ENCODE results near the gene DHX40.
"Not testable (repeated sequence)": the region's sequence is repeated elsewhere in the genome, so short reads cannot be mapped to it uniquely, and the experiment has no call there.

Gene DHX40

DNA sequence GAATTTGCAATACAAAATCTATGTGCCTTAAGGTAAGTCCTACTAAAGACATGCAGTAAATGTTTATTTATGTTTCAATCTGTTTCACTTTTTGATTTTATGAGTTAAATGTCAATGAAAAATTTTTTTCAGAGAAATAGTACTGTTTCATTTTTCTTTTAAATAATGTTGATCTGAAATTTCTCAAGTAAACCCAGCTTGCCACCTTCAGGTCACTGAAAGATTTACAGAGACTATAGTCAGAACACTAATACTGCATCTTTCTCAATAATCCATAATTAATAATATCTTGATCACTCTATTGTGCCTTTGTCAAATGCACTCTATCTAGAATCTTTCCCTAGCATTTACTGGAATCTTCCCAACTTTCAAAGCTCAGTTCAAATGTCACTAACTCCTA is 6.5 kb upstream of the DHX40 start:
- DNase-seq = no peak

DNA sequence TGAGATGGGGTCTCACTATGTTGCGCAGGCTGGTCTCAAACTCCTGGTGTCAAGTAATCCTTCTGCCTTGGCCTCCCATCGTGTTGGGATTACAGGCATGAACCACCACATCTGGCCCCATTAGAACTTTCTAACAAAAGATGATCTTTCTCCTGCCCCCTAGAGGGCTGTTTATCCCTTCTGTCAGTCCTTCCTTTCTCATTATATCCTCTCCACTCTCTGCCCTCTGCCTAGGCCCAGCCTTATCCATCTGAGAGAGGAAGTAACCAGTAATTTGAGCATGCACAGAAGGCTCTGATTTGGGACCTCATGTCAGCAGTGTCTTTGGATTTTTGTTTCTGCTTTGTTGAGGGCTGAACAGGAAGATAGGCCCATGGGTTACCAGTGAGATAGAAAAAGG is 4.4 kb upstream of the DHX40 start:
- no peak for DNase-seq

DNA sequence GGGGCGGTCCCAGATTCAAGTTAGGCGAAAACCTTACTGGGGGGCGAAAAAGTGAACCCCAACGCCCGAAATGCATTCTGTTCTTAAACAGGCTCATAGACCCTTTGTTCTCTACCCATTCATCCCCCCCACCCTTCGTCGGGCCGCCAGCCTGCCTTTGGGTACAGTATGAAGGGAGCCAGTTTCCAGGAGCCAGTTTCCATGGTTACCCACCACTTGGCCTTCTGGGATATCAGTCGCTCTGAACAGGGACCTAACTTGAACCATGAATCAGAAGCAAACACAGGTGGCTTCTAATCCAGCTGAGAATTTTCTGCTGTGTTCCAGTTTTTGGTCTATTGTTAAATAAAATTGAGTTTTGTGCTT is 532 bp downstream of the DHX40 start:
- DNase-seq = peak; percentile 73

DNA sequence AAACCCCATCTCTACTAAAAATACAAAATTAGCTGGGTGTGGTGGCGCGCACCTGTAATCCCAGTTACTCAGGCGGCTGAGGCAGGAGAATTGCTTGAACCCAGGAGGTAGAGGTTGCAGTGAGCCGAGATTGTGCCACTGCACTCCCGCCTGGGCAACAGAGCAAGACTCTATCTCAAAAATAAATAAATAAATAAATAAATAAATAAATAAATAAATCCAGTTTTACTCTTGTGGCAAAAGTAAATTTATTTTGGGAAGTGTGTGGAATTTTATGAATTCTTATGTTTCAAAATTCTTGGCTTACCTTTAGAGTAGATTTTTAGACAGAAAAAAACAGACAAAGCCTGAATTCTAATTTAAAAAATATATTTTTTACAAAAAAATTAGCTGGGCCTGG is 3.7 kb downstream of the DHX40 start:
- not testable (repeated sequence) for DNase-seq

- no peak for DNase-seq
Measured at GRCh38 chr17:59572301-59572924, 7.0 kb downstream of the DHX40 start.

- not testable (repeated sequence) for DNase-seq
Measured at GRCh38 chr17:59584168-59584567, 18.8 kb downstream of the DHX40 start.

- DNase-seq = no peak
Measured at GRCh38 chr17:59600169-59600568, 34.8 kb downstream of the DHX40 start.

- no peak for DNase-seq
Measured at GRCh38 chr17:59601130-59601529, 35.7 kb downstream of the DHX40 start.

- DNase-seq = no peak
Measured at GRCh38 chr17:59607061-59607460, 41.7 kb downstream of the DHX40 start.

GRCh38 chr17:59607817-59608403 is 42.5 kb downstream of the DHX40 start:
- DNase-seq = no peak

- DNase-seq = no peak
Measured at GRCh38 chr17:59611503-59611902, 46.1 kb downstream of the DHX40 start.

DNA sequence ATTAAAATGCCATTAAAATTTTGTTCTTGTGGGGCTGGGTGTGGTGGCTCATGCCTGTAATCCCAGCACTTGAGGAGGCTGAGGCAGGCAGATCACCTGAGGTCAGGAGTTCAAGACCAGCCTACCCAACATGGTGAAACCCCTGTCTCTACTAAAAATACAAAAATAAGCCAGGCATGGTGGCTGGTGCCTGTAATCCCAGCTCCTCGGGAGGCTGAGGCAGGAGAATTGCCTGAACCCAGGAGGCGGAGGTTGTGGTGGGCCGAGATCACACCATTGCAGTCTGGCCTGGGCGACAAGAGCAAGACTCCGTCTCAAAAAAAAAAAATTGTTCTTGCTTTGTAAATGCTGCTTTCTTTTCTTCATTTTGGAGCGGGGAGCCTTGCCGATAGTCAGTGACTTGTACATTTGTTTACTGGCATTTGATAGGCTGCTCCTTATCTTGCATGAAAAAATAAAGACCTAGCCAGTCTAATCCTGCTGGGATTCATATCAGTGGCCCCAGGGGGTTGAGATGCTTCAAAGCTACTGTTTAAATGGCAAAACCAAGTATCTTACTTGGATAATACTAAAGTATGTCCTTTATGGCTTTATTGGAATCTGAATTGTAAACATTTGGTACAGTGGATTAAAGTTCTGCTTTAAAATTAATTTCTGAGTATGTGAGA is 51.0 kb downstream of the DHX40 start:
- DNase-seq = no peak

- DNase-seq = no peak
Measured at GRCh38 chr17:59617156-59617732, 51.8 kb downstream of the DHX40 start.

GRCh38 chr17:59619035-59619297 is 53.6 kb downstream of the DHX40 start:
- no peak for DNase-seq

DNA sequence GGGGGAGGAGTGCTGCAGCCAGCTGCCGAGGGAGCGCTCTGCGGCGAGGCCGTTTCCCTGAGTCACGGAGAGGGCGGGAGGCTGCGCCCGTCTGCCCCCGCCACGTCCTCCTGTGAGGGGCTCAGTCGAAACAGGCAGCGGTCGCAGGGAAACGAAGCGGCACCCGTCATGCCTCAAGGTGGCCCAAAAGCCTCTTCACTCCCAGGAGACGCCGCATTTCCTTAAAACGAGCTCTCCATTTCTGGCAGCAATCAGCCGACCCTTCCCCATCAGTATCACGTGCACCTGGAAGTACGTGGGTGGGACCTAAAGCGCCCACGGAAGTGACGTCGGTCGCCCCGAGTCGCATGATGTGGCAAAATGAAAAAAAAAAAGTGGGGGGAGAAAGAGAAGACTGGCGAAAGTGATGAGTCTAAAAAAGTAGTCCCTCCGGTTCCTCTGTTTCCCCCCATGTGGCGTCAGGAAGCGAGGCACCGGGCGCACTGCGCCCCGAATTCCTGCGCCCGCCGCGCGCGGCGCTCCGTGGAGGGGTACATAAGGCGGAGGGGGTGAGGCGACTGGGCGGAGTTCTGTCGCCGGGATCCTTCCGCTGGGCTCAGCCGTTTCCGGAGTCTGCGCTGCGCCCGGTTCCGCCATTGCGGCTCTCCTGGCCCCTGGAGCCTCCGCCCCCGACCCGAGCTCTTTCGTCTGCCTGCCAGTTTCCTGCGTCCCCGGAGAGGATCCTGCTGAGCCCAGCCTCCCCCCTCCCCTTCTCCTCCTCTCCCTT is 54.1 kb downstream of the DHX40 start, which contains the start of gene CLTC:
Gene CLTC, plus strand, starts transcription at position 598 of the 766 bp plus-strand sequence. CDS start 237 bp downstream, outside the sequence.
- DNase-seq = peak; percentile 90

DNA sequence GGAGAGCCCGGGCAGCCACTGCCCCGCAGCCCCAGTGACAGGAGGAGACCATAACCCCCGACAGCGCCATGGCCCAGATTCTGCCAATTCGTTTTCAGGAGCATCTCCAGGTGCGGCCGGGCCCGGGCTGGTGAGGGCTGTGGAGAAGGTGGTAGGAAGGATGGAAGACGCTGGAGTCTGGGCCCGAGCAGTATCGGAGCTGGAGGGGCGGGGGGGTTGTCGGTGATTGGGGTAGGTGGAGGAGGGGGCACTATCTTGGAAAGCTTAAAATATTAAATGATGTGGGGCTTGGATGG is 54.6 kb downstream of the DHX40 start:
- DNase-seq = no peak

GRCh38 chr17:59620518-59621259 is 55.3 kb downstream of the DHX40 start:
- no peak for DNase-seq

DNA sequence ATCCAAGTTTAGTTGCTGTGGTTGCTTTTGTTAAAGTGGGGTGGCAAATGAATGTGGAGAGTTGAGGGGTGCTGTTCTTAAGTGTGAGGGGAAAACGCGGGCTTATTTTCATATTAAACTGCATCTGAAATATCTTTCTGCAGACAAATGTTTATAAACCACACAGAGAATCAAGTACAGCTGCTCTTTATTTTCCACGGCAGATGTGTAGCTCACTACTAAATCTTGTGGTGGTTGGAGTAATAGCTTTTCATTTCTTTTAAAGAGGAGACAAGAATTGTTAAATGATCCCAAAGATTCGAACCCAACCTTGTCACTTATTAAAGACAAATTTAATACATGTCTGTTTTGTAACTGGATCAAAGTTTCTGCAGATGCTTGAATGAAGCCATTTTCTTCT is 56.4 kb downstream of the DHX40 start:
- DNase-seq = no peak

GRCh38 chr17:59623151-59623550 is 57.7 kb downstream of the DHX40 start:
- no peak for DNase-seq

DNA sequence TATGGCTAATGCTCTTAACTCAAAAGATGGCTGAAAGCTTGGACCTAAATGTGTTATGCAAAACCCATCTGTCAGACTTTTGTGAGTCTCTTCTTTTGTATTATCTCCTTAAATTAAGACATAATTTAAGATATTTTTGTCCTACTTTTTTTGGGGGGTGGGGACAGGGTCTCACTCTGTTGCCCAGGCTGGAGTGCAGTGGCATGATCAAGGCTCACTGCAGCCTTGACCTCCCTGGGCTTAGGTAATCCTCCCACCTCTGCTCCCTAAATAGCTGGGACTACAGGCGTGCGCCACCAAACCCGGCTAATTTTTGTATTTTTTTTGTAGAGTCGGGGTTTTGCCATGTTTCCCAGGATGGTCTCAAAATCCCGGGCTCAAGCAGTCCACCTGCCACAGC is 61.3 kb downstream of the DHX40 start:
- DNase-seq = no peak

DNA sequence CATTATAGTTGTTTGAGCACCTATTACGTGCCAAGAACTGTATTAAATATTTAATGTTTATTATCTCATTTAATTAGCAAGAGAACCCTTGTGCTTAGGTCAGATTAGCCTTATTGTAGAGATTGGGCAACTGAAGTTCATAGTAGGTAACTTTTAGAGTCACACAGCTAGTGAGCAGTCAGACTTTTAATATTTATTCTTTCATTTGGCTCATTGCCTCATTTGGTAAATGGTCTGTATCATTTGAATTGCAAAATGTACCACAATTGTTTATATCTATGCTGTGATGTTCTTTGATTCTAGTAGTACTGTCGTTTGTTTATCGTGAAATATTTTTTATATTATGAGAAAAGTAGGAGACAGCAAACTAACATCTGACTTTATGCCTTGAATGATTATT is 61.9 kb downstream of the DHX40 start:
- no peak for DNase-seq

- no peak for DNase-seq
Measured at GRCh38 chr17:59627770-59628171, 62.4 kb downstream of the DHX40 start.

DNA sequence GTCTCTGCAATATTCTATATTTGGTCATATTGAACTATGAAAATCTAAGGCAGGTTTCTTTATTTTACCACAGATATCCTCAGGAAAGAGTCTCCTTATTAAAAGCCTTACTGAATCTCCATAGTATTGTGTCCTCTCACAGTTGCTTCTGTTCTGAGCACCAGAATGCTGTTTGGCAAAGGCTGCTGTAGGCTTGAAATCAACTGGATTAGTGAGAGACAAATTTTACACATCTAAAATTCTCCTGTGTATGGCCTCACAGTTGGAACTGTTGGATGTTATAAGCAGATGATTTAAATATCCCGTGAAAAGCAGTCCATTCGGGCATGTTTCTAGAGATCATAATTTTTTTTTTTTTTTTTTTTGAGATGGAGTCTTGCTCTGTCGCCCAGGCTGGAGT is 63.8 kb downstream of the DHX40 start:
- DNase-seq = no peak

All from NCI-H446 treated with DMSO at 0.1 percent for 48 hours (cell line).